ENCODE data around the gene ARHGEF1. TPM values are rescaled to one million over a fixed set of nuclear protein-coding genes. Genes with fewer than 3 reads are reported as not detected.

Gene ARHGEF1
- total RNA-seq, 4 donors from 2014 or later = 53.1 to 129 (median 72.0) TPM

GRCh38 chr19:41892173-41892902 is 9.4 kb downstream of the ARHGEF1 start:
- no peak for ATAC-seq (ENCODE audit: low FRiP score)
- DNase-seq (ENCODE audit: low spot score) = no peak

GRCh38 chr19:41893899-41894298 is 10.9 kb downstream of the ARHGEF1 start:
- DNase-seq (ENCODE audit: low spot score) (no peak), ATAC-seq (ENCODE audit: low FRiP score) (no peak)
- no peak for TF ChIP-seq CTCF (IDR thresholded peaks at IDR 0.05)

More at GRCh38 chr19:41892173-41892902, 9.4 kb downstream of the ARHGEF1 start:
- TF ChIP-seq CTCF (IDR thresholded peaks at IDR 0.05) = no peak

GRCh38 chr19:41894350-41894749 is 11.4 kb downstream of the ARHGEF1 start:
- TF ChIP-seq CTCF (IDR thresholded peaks at IDR 0.05) = no peak
- DNase-seq (ENCODE audit: low spot score) (no peak), ATAC-seq (ENCODE audit: low FRiP score) (no peak)

- no peak for TF ChIP-seq CTCF (IDR thresholded peaks at IDR 0.05)
- ATAC-seq (ENCODE audit: low FRiP score) (no peak), DNase-seq (ENCODE audit: low spot score) (no peak)
Observed at GRCh38 chr19:41895745-41896580, 13.0 kb downstream of the ARHGEF1 start.

GRCh38 chr19:41896581-41896942 is 13.6 kb downstream of the ARHGEF1 start:
- no peak for TF ChIP-seq CTCF (IDR thresholded peaks at IDR 0.05)
- DNase-seq (ENCODE audit: low spot score) (no peak), ATAC-seq (ENCODE audit: low FRiP score) (no peak)

- TF ChIP-seq CTCF (IDR thresholded peaks at IDR 0.05) = no peak
- DNase-seq (ENCODE audit: low spot score) (no peak), ATAC-seq (ENCODE audit: low FRiP score) (no peak)
Observed at GRCh38 chr19:41897181-41897580, 14.2 kb downstream of the ARHGEF1 start.
